ENCODE results near the gene MYO1C.
"Not testable (repeated sequence)": the region's sequence is repeated elsewhere in the genome, so short reads cannot be mapped to it uniquely, and the experiment has no call there.

Gene MYO1C, protein sequence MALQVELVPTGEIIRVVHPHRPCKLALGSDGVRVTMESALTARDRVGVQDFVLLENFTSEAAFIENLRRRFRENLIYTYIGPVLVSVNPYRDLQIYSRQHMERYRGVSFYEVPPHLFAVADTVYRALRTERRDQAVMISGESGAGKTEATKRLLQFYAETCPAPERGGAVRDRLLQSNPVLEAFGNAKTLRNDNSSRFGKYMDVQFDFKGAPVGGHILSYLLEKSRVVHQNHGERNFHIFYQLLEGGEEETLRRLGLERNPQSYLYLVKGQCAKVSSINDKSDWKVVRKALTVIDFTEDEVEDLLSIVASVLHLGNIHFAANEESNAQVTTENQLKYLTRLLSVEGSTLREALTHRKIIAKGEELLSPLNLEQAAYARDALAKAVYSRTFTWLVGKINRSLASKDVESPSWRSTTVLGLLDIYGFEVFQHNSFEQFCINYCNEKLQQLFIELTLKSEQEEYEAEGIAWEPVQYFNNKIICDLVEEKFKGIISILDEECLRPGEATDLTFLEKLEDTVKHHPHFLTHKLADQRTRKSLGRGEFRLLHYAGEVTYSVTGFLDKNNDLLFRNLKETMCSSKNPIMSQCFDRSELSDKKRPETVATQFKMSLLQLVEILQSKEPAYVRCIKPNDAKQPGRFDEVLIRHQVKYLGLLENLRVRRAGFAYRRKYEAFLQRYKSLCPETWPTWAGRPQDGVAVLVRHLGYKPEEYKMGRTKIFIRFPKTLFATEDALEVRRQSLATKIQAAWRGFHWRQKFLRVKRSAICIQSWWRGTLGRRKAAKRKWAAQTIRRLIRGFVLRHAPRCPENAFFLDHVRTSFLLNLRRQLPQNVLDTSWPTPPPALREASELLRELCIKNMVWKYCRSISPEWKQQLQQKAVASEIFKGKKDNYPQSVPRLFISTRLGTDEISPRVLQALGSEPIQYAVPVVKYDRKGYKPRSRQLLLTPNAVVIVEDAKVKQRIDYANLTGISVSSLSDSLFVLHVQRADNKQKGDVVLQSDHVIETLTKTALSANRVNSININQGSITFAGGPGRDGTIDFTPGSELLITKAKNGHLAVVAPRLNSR

DNA sequence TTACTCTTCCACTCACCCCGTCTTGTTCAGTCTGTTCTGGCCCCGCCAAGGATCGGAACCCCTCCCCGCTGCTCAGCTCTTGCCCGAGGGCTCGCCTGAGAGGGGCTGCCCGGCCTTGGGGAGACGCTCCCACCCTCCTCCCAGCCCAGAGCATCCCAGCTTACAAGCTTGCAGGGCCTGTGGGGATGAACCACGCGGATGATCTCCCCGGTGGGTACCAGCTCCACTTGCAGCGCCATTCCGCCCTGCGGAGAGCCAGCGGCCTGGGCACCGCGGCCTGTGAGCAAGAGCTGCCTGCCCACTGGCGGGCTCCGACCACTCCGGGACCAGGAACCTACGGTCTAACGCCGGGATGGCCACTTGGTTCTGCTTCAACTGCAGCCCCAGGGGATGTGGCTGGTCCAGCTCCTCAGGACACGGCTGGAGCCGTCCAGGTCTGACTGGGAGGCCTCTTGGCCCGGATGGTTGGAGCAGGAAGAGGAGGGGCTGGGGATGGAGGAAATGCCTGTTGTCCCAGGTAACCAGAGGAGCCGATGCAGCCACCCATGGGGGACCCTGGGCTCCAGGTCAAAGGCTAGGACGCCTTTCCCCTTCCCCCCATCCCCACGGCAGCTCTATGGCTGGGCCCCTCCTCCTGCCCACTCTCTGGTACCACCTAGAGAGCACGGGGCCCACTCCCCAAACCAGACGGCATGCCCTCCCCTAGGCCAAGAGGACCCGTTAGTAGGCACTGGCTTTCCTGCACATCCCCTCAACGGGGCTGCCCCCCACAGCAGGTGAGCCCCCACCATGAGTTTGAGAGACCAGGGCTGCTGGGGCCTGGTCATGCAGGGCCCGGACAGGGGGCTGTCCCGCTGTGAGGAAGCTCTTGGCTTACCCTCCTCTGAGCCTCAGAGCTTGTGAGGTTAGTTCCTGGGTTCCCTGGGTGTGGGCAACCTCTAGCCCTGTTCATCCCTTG, at the start of gene MYO1C:
Gene MYO1C, minus strand, starts transcription at position 438 of the 958 bp plus-strand sequence. Its CDS starts 199 bp downstream, at position 239.
- DNase-seq (ENCODE audit: low read depth): no peak

DNA sequence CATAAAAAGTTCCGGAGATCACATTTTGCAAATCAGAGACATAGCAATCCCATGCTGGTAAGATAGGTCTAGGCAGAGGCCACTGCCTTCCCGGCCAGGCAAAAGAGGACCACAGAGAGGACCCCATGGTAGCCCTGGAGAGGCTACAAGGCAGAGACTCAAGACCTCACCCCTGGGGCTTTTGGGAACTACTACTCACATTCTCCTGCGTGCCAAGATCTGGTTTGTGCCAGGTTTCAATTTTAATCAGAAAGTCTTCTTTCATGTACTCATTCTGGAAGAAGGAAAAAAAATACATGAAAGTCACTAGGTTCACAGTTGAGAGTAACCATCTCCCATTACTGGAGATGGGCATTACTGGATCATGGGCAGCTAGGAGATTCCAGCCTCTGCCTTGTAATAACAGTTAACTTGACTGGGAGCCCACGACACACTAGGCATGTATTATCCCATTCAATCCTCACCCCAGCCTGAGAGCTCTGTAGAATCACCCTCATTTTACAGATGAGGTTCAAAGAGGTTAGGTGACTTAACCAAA, 49.0 kb upstream of the MYO1C start:
- no peak for DNase-seq (ENCODE audit: low read depth)

DNA sequence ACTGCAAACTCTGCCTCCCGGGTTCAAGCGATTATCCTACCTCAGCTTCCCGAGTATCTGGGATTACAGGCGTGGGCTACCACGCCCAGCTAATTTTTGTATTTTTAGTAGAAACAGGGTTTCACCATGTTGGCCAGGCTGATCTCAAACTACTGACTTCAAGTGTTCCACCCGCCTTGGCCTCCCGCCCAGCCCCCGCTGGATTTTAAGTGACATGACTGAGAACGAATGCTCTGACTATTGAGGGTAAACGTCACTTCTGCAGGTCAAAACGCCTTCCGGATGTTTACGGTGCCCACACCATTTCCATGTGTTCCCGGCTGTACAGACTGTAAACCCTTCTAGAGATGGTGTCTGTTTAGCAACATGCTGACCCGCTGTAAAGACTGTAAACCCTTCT, 47.3 kb upstream of the MYO1C start:
- DNase-seq (ENCODE audit: low read depth): no peak

DNA sequence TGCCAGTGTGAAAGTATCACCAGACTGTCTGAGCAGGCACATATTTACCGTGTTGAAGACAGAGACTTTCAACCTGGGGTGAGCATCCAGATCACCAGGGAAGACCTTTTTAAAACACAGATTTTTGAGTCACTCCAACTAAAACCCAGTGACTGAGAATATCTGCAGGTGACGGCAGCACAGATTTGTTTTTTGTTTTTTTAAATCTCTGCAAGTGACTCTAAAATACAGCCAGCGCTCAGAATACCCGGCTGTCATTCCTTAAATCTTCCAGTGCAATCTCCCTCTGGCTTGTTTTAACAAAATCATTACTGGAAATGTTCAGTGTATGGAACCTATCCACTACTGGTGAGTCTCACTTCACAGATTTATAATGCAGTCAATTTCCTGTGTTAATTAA, 43.3 kb upstream of the MYO1C start:
- no peak for DNase-seq (ENCODE audit: low read depth)

DNA sequence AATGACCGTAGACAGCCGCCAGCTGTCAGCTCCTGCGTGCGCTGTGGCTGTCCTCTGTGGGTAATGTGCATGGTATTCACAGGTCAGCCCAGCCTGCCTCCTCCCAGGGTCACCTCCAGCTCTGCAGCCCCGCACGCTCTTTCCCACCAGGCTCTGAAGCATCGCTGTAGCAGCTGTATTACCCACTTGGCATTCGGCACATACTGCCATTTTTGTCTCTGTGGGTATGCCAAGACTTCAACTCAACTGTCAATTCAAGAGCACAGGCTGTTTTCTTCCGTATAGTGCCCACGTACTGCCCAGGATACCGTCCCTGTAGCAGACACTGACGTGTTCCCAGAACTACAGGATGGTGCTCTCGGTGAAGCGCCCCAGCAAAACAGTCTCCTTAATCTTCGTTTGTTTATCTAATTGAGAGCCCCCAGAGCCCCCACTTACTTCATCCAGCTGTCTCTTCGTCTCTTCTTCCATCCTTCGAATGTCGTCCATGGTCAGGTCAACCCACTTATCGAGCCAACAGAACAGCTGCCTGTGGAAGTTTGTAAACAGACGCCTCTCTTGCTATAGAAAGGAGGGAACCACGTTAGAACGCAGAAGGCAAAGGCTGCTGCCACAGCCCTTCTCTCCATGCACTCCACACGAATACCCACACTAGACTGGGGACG, 41.3 kb upstream of the MYO1C start:
- no peak for DNase-seq (ENCODE audit: low read depth)

DNA sequence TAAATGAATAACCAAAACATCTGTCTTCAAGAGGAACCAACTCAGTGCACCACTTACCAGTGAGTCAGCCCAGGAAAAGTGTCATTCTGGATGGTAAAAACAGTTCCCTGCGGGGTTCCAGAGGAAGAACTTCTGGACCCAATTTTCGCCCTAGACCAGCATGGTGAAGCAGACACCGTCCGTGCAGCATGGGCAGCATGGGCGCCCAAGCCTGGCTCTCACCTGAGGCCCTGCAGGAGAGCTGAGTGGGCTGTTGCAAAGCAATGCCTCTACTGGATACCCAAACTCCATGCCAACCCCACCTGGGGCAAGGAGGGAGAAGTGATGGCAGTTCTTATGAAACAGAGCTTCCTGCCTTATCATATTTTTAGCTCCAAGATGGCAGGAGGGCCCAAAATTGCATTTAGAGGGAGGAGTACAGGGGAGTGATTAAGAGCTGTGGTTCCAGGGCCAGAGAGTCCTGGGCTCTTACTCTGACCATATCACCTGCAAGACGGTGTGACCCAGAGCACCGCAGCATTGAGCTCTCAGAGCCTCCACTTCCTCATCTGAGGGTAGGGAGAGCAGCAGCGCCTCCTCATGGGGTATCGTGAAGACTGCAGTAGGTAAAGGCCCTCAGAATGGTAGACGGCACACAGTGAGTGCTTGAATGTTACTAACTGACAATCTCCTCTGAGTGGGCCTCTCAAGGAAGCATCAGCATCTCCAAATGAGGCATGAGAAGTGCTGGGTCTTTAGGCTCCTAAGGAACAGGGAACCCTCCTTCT, 40.5 kb upstream of the MYO1C start:
- DNase-seq (ENCODE audit: low read depth): peak; percentile 23

DNA sequence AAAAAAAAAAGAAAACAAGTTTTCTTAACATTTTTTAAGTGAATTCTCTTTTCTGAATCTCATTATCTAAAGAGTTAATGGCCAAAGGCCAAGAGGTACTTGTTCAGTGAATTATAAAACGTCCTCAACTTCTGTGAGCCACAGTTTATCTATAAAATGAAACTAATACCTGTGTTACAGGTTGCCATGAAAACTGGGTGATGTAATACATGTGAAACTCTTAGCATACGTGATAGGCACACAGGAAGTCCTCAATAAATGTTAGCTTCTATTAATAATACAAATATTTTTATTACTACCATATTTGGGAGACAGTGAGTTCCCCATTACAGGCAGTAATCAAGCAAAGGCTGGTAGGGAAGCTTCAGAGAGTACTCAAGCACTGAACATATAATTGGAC, 37.4 kb upstream of the MYO1C start:
- no peak for DNase-seq (ENCODE audit: low read depth)

DNA sequence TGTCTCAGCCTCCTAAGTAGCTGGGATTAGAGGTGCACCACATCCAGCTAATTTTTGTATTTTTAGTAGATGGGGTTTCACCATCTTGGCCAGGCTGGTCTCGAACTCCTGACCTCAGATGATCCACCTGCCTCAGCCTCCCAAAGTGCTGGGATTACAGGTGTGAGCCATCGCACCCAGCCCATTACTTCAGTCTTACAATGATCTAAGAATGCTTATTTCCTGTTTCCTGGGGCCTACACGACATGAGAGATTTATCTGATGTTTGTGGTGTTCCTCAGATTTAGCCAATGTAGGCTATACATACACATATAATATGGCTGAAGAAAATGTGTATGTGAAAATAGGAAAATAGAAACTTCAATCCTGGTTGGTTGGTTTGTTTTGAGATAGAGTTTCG, 34.4 kb upstream of the MYO1C start:
- DNase-seq (ENCODE audit: low read depth): not testable (repeated sequence)

DNA sequence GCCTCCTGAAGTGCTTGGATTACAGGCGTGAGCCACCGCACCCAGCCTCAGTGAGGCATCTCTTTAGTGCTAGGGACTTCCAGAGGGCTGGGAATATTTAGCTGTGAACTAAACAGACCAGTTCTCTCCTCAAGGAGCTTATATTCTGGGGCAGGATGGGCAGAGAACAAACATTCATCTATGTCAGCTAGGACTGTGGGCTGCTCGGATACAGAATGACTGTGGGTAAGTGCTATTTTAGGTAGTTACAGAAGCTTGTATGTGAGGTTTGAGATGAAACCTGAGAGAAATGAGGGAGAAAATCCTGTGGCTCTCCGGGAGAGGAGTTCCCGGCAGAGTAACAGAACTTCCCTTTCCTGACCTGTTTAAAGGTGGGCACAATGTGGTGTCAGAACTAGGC, 30.1 kb upstream of the MYO1C start:
- no peak for DNase-seq (ENCODE audit: low read depth)

DNA sequence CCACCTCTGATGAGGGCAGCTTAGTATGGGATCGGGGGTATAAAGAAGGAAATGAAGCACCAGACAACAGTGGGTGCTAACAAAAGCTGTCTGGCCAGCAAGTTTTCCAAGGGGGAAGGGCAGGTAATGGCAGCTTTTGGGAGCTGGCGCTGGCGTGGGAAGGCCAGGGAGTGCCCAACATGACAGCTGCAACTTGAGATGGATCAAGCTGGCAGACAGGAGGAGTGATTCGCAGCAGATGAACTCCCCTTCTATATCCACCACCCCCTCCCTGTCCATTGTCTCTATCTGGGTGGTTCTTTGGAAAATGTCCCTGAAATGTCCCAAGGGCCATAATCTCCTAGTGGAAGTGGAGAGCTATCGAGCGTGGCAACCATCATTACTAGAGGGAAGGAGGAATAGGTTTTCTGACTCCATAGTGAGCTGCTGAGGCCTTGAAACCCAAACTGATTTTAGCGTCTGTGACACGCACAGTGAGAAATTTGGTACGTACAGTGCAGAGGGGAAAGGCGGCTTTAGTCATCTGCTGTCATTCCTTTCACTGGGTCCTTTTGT, 28.7 kb upstream of the MYO1C start:
- no peak for DNase-seq (ENCODE audit: low read depth)

DNA sequence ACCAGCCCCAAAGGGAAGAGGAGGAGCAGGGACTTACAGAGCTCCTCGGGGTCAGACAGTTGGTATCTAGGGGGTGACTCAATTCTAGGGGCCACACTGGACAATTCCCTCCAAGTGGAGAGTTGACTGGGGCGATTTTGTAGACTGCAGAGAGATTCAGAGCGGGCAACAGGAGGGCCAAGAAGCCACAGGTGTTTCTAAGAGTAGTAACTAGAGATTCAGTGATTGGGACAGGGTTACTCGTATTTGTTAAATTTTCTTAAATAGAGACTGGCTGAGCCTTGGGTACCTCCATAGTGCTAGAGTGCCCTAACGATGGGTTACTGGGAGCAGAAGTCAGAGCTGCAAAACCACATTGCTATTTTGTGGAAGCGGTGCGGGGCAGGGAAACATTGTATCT, 27.2 kb upstream of the MYO1C start:
- no peak for DNase-seq (ENCODE audit: low read depth)

DNA sequence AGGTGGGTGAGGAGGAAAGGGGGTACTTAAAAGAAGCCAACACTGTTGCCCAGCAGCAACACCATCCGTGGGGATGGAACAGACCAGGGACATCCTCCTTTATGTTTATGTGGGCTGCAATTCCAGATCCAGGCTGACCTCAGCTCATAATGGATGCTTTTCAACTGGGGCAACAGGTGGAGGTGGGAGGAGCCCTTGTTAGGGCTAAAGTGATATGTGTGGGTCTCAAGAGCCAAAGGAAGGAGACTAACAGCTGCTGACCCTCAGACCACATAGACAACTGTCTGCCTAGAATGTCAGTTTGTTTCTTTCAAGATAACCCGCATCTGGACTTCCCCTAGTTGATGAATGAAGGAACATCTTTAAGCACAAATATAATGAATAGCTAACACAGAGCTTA, 25.9 kb upstream of the MYO1C start:
- DNase-seq (ENCODE audit: low read depth): no peak

DNA sequence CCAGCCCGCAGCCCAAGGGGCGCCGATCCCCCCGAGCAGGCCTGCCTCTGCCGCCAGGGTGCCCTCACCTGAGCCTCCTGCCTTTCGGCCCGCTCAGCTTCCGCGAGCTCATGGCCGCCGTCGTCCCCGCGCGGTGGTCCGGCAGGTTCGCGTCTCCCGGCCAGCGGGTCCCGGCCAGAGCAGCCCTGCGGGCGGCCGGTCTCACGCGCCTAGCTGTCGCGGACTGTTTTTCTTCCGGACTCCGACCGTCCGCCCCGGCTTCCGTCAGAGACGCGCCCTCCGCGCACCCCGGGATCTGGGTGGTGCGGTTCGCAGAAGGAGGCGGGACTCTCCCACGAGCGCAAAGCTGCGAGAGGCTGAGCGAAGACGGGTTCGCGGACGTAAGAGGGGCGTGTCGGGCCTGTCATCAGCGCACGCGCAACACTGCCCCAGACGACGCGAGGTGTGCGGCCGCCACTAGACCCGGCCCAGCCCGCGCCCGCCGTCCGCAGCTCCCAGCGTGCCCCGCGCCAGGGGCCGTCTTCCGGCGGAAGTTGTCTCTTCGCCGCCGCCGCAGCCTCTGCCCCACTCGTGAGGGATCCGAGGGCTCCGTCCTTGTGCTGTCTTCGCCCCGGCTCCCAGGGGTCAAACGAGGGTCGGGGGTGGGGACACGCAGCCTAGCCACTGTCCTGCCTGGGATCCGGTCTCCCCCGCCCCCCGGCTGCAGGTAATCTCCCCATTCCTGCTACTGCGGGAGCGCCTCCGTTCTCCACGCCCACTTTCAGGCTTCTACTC, 24.1 kb upstream of the MYO1C start, which contains the start of gene INPP5K:
Gene INPP5K, minus strand, starts transcription at position 225 of the 774 bp plus-strand sequence. Its CDS starts 113 bp downstream, at position 112.
- peak; percentile 96 for DNase-seq (ENCODE audit: low read depth)

DNA sequence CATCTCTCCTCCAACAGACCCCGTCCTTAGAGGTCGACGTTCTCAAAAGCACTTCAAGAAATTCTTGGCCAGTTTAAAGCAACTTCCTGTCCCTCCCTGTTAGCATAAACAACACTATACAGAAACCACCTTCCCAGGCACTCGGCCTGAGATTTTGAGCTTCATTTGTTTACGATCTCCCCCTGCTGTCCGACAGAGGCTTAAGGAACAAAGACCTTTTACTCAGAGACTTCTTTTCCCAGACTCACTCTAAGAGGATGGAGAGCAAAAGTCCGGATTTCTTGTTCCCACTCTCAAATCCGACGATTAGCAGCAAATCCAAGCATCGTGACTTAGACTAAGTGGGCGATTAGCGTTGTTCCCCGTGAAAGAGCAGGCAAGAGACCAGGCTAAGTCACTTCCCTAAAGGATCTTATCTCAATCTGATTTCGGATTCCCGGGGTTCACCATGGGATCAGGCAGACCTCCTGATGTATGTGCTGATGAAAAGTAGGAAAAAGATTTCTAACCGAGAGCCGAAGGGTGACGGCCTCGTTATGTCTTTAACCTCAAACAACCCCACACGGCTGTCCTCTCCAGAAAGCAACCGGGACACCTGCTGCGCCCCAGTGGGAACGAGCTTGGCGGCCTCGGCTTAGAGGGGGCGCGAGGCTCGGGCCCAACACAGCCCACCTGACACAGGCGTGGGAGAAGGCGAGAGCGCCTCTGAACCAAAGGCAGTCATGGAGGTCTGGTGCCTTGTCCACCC, 23.3 kb upstream of the MYO1C start:
- DNase-seq (ENCODE audit: low read depth): peak; percentile 36

DNA sequence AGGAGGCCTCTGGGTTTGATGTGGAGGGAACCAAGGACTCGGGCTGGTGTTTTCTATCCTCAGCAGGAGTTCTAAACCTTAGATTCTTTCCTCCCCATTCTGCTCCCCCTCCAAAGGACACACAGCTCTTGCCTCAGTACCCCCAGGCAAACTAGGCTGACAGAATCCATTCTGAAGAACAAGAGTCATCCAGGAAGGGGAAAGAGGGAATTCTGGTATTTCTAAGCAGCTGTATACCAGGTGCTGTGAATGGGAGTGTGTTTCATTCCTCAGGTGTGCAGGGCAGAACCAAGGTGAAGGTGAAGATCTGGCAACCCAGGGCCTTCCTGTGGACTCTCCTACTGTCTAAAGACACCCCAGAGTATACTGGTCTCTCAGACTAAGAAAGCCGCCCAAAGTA, 19.9 kb upstream of the MYO1C start:
- no peak for DNase-seq (ENCODE audit: low read depth)

DNA sequence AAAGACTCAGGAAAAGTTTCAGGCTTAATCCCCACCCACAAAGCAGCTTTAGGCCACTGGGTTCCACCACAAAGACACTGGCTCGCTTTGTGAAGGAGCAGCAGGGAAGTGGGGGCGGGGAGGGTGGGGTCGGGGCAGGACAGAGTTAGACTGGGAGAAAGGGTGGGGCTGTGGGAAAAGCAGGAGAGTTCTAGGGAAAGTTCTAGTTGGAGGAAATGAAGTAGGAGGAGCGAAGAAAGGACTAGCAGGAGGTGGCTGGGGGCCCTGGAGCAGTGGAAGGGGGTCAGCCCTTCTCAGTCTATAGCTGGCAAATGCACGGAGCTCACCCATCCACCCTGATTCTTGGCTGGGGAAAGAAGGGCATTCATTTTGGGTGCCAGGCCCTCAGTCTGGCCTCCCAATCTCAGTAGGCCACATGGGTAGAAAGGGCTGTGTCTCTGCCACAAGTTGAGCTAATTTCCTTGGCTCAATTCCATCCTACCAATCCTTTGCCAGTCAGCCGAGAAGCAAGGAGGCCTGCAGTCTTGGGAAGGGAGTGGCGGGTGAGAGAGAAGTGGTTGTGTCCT, 19.4 kb upstream of the MYO1C start:
- DNase-seq (ENCODE audit: low read depth): no peak

DNA sequence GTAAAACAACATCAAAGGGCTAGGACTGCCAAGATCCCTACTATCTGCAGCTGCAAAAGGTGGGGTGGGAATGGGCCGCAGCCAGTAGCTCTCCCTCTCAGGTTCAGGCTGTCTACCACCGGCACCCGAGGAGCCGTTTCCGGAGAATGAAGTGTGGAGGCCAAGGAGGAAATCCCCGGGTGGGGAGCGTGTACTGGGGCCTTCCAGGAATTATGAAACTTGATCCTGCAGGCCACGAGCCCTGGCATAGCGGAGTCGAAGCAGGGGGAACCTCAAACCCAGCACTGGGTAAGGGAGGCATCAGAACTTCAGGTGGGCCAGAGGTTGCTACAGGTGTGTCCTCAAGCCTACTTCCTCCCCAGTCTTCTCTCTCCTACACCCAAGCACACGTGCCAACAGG, 18.8 kb upstream of the MYO1C start:
- DNase-seq (ENCODE audit: low read depth): no peak

All from activated T-cell treated with anti-CD3 and anti-CD28 coated beads for 24 hours (primary cell).